Glutamatergic neuron (in vitro differentiated cells): Measurements from ENCODE around the gene RTP3. TPM values are rescaled to one million over a fixed set of nuclear protein-coding genes. Genes with fewer than 3 reads are reported as not detected.

Experiments
- DNase-seq: peaks from one replicate; pipeline ENCODE4 v3.0.0; 2022
- H3K27ac Mint-ChIP-seq: one replicate; pipeline ENCODE4 v1.8.0; 2020; ENCODE audit warnings: mild to moderate bottlenecking, mixed read lengths, inconsistent platforms; ENCODE audit not compliant: unreplicated experiment
- H3K27me3 Mint-ChIP-seq: one replicate; pipeline ENCODE4 v1.8.0; 2020; ENCODE audit warnings: mild to moderate bottlenecking, moderate library complexity, mixed read lengths, inconsistent platforms; ENCODE audit not compliant: unreplicated experiment
- H3K36me3 Mint-ChIP-seq: one replicate; pipeline ENCODE4 v1.8.0; 2020; ENCODE audit warnings: mild to moderate bottlenecking, mixed read lengths, inconsistent platforms; ENCODE audit not compliant: unreplicated experiment
- H3K4me1 Mint-ChIP-seq: one replicate; pipeline ENCODE4 v1.8.0; 2020; ENCODE audit warnings: mild to moderate bottlenecking, low read depth, mixed read lengths, inconsistent platforms; ENCODE audit not compliant: unreplicated experiment
- H3K4me3 Mint-ChIP-seq: one replicate; pipeline ENCODE4 v1.8.0; 2020; ENCODE audit warnings: mild to moderate bottlenecking, mixed read lengths, inconsistent platforms; ENCODE audit not compliant: unreplicated experiment
- H3K9me3 Mint-ChIP-seq: one replicate; pipeline ENCODE4 v1.8.0; 2020; ENCODE audit warnings: mild to moderate bottlenecking, moderate library complexity, mixed read lengths, inconsistent platforms; ENCODE audit not compliant: unreplicated experiment
- total RNA-seq: library from RNA; stranded (reverse); fragmentation: NEBNext Ultra II Directional; extraction: Animal tissue kit (Norgen Biotek cat#: 25700); gene quantifications from one replicate; pipeline ENCODE4 v1.2.1, GENCODE V29; 2021; ENCODE audit not compliant: unreplicated experiment
- TF ChIP-seq, protein P1 (sequence below): fragments of 200-600 bp; sonication (generic); IDR thresholded peaks from one replicate; pipeline ENCODE4 v1.5.0; 2021; ENCODE audit not compliant: partially characterized antibody, unreplicated experiment

The RTP3 gene
- total RNA-seq, 1 donor from 2014 or later = not detected

- Mint-ChIP-seq H3K36me3 (no peaks in the 10 kb centered on the region), H3K4me3 (no peak overlapping the region), H3K9me3 (peaks cover 1% of the 10 kb centered on the region), H3K4me1 (no peaks in the 10 kb centered on the region), H3K27ac (no peak overlapping the region), H3K27me3 (peaks cover 1% of the 10 kb centered on the region)
- TF ChIP-seq, protein P1, sequence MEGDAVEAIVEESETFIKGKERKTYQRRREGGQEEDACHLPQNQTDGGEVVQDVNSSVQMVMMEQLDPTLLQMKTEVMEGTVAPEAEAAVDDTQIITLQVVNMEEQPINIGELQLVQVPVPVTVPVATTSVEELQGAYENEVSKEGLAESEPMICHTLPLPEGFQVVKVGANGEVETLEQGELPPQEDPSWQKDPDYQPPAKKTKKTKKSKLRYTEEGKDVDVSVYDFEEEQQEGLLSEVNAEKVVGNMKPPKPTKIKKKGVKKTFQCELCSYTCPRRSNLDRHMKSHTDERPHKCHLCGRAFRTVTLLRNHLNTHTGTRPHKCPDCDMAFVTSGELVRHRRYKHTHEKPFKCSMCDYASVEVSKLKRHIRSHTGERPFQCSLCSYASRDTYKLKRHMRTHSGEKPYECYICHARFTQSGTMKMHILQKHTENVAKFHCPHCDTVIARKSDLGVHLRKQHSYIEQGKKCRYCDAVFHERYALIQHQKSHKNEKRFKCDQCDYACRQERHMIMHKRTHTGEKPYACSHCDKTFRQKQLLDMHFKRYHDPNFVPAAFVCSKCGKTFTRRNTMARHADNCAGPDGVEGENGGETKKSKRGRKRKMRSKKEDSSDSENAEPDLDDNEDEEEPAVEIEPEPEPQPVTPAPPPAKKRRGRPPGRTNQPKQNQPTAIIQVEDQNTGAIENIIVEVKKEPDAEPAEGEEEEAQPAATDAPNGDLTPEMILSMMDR = no peak
- DNase-seq = no peak
These were observed 3.9 kb downstream of the RTP3 start for GRCh38 chr3:46501702-46502101.

- H3K27me3 Mint-ChIP-seq = no peaks in the 10 kb centered on the region
- H3K4me3 Mint-ChIP-seq = no peak overlapping the region
- H3K36me3 Mint-ChIP-seq = peaks cover 3% of the 10 kb centered on the region
- no peak for DNase-seq
- TF ChIP-seq, protein P1 = no peak
- H3K27ac Mint-ChIP-seq = no peak overlapping the region
- no peaks in the 10 kb centered on the region for H3K4me1 Mint-ChIP-seq
- H3K9me3 Mint-ChIP-seq = no peaks in the 10 kb centered on the region
These were observed 5.6 kb downstream of the RTP3 start for GRCh38 chr3:46503200-46503874.

DNA sequence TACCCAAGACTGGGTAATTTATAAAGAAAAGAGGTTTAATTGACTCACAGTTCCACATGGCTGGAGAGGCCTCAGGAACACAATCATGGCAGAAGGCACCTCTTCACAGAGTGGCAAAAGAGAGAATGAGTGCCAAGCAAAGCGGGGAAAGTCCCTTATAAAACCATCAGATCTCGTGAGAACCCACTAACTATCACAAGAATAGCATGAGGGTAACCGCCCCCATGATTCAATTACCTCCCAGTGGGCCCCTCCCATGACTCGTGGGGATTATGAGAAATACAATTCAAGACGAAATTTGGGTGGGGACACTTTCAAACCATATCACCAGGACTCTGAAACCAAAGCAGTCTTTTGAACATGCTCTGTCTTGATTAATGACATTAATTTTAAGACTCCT is 7.0 kb downstream of the RTP3 start:
- TF ChIP-seq, protein P1 = no peak
- H3K36me3 Mint-ChIP-seq = peaks cover 3% of the 10 kb centered on the region
- no peak for DNase-seq
- H3K4me3 Mint-ChIP-seq = no peak overlapping the region
- no peaks in the 10 kb centered on the region for H3K9me3 Mint-ChIP-seq
- H3K27ac Mint-ChIP-seq = no peak overlapping the region
- no peaks in the 10 kb centered on the region for H3K27me3 Mint-ChIP-seq
- H3K4me1 Mint-ChIP-seq = no peaks in the 10 kb centered on the region

GRCh38 chr3:46505953-46506352 is 8.2 kb downstream of the RTP3 start:
- Mint-ChIP-seq H3K4me3 (no peak overlapping the region), H3K36me3 (peaks cover 3% of the 10 kb centered on the region), H3K27me3 (no peaks in the 10 kb centered on the region), H3K4me1 (no peaks in the 10 kb centered on the region), H3K27ac (no peak overlapping the region), H3K9me3 (no peaks in the 10 kb centered on the region)
- TF ChIP-seq, protein P1 = no peak
- no peak for DNase-seq

- DNase-seq = no peak
- Mint-ChIP-seq H3K27me3 (no peaks in the 10 kb centered on the region), H3K27ac (no peak overlapping the region), H3K4me3 (no peak overlapping the region), H3K36me3 (peaks cover 3% of the 10 kb centered on the region), H3K9me3 (no peaks in the 10 kb centered on the region), H3K4me1 (no peaks in the 10 kb centered on the region)
- TF ChIP-seq, protein P1 = no peak
These were observed 8.8 kb downstream of the RTP3 start for GRCh38 chr3:46506526-46506925.
